HL-60/S4 (cell line): ENCODE results near the gene TECRL.

Experiments used
- in situ Hi-C: fragments of 300-500 bp; cut with MboI; formaldehyde crosslinking; loops from 2 replicates; pipeline ENCODE4 v1.14.3; 2022; ENCODE audit warnings: low sequenced_read_pairs

TECRL gene

GRCh38 chr4:64409300-64409699 lies at the start of gene TECRL:
TSS of gene TECRL (minus strand) at chr4:64409450. CDS start at chr4:64409351, 99 bp downstream.
- in situ Hi-C loops: no loop called here

- in situ Hi-C loops: no loop called here
Observed at GRCh38 chr4:64432674-64433073, 23.4 kb upstream of the TECRL start.

- in situ Hi-C loops: no loop called here
Observed at GRCh38 chr4:64430933-64431332, 21.7 kb upstream of the TECRL start.

GRCh38 chr4:64417974-64418373 lies 8.7 kb upstream of the TECRL start:
- in situ Hi-C loops: no loop called here

GRCh38 chr4:64407000-64407399 lies 2.2 kb downstream of the TECRL start:
- in situ Hi-C loops: no loop called here

- in situ Hi-C loops: no loop called here
Observed at GRCh38 chr4:64405761-64406160, 3.5 kb downstream of the TECRL start.

- in situ Hi-C loops: no loop called here
Observed at GRCh38 chr4:64402684-64403083, 6.6 kb downstream of the TECRL start.

GRCh38 chr4:64399313-64400109 lies 9.7 kb downstream of the TECRL start:
- in situ Hi-C loops: no loop called here

GRCh38 chr4:64394469-64394868 lies 14.8 kb downstream of the TECRL start:
- in situ Hi-C loops: no loop called here

- in situ Hi-C loops: no loop called here
Observed at GRCh38 chr4:64388252-64388651, 21.0 kb downstream of the TECRL start.

- in situ Hi-C loops: no loop called here
Observed at GRCh38 chr4:64385220-64385619, 24.0 kb downstream of the TECRL start.

GRCh38 chr4:64384237-64385203 lies 24.7 kb downstream of the TECRL start:
- in situ Hi-C loops: no loop called here

- in situ Hi-C loops: no loop called here
Observed at GRCh38 chr4:64368741-64369140, 40.5 kb downstream of the TECRL start.

- in situ Hi-C loops: no loop called here
Observed at GRCh38 chr4:64361399-64361740, 47.9 kb downstream of the TECRL start.

GRCh38 chr4:64360664-64361398 lies 48.4 kb downstream of the TECRL start:
- in situ Hi-C loops: no loop called here

GRCh38 chr4:64359489-64359888 lies 49.8 kb downstream of the TECRL start:
- in situ Hi-C loops: no loop called here

GRCh38 chr4:64353904-64354303 lies 55.3 kb downstream of the TECRL start:
- in situ Hi-C loops: no loop called here

- in situ Hi-C loops: no loop called here
Observed at GRCh38 chr4:64341711-64342110, 67.5 kb downstream of the TECRL start.

GRCh38 chr4:64340218-64341110 lies 68.8 kb downstream of the TECRL start:
- in situ Hi-C loops: no loop called here

GRCh38 chr4:64334964-64335363 lies 74.3 kb downstream of the TECRL start:
- in situ Hi-C loops: no loop called here
